H1 (cell line): Measurements from ENCODE around the gene HOXA13. TPM values are rescaled to one million over a fixed set of nuclear protein-coding genes. Genes with fewer than 3 reads are reported as not detected.

Experiments used
- CTCF ChIA-PET: fragments of 300-600 bp; sonication (Branson Sonifier 250); formaldehyde crosslinking; loops from one replicate; lab custom pipeline; 2021; ENCODE audit not compliant: partially characterized antibody; lab: Charles Lee
- POLR2A ChIA-PET: fragments of 300-600 bp; sonication (Branson Sonifier 250); formaldehyde crosslinking; loops from one replicate; lab custom pipeline; 2021; ENCODE audit warnings: inconsistent platforms; ENCODE audit not compliant: partially characterized antibody; lab: Charles Lee
- DNase-seq, 2 experiments: peaks; one replicate each; pipeline versions ENCODE4 v3.0.0 to v3.0.0-alpha.2; 2010 to 2022; ENCODE audit warnings: low spot score in 2 of 2, low read depth in 1 of 2, mixed read lengths in 1 of 2
- FAIRE-seq: peaks from 2 replicates; lab custom pipeline; 2011; peaks lifted over from hg19 to GRCh38; lab: Jason Lieb, UNC
- H2AFZ ChIP-seq: 2 replicates; pipeline ENCODE4 v1.8.1; 2012; ENCODE audit warnings: low read length, inconsistent platforms
- H2AK5ac ChIP-seq: 2 replicates; pipeline ENCODE4 v1.6.1; 2013; ENCODE audit warnings: low read depth, low read length
- H2BK120ac ChIP-seq: replicated peaks from 2 replicates; pipeline ENCODE3; 2013; ENCODE audit warnings: low read depth, low read length, inconsistent platforms
- H2BK12ac ChIP-seq: 2 replicates; pipeline ENCODE4 v1.6.1; 2013; ENCODE audit warnings: low read depth, low read length
- H2BK15ac ChIP-seq: 2 replicates; pipeline ENCODE4 v1.6.1; 2013; ENCODE audit warnings: low read length
- H2BK20ac ChIP-seq: 2 replicates; pipeline ENCODE4 v1.6.1; 2013; ENCODE audit warnings: low read length
- H2BK5ac ChIP-seq: 2 replicates; pipeline ENCODE4 v1.6.1; 2013; ENCODE audit warnings: low read depth, low read length
- H3K14ac ChIP-seq: 2 replicates; pipeline ENCODE4 v1.6.1; 2013; ENCODE audit warnings: inconsistent platforms; ENCODE audit not compliant: insufficient read length
- H3K18ac ChIP-seq: 2 replicates; pipeline ENCODE4 v1.6.1; 2013; ENCODE audit warnings: low read length; ENCODE audit errors: extremely low read depth
- H3K23ac ChIP-seq: 2 replicates; pipeline ENCODE4 v1.6.1; 2013; ENCODE audit warnings: inconsistent platforms; ENCODE audit not compliant: insufficient read length
- H3K23me2 ChIP-seq: 2 replicates; pipeline ENCODE4 v1.6.1; 2013; ENCODE audit warnings: low read depth, low read length
- H3K27ac ChIP-seq: 2 replicates; pipeline ENCODE4 v1.6.1; 2011; ENCODE audit warnings: low read depth, low read length, inconsistent platforms
- H3K27me3 ChIP-seq, 4 experiments: replicated peaks in 1 of 4; 1 replicate in 1 of 4; 2 replicates in 3 of 4; pipeline versions ENCODE4 v1.6.1 to v1.8.1; 2011 to 2013; ENCODE audit warnings: low read length in 3 of 4, mild to moderate bottlenecking in 3 of 4, inconsistent platforms in 2 of 4, mixed read lengths in 2 of 4, moderate library complexity in 1 of 4; ENCODE audit not compliant: control insufficient read depth in 3 of 4, insufficient read depth in 3 of 4; ENCODE audit errors: extremely low read depth in 1 of 4
- H3K36me3 ChIP-seq, 4 experiments: 2 replicates each; pipeline versions ENCODE4 v1.6.1 to v1.8.1; 2011 to 2013; ENCODE audit warnings: mild to moderate bottlenecking in 4 of 4, low read length in 3 of 4, moderate library complexity in 2 of 4, control low read depth in 1 of 4, inconsistent platforms in 1 of 4; ENCODE audit not compliant: insufficient read depth in 4 of 4, control insufficient read depth in 2 of 4
- H3K4ac ChIP-seq: replicated peaks from 2 replicates; pipeline ENCODE3; 2013; ENCODE audit warnings: low read length, low read depth, mixed read lengths, inconsistent platforms; ENCODE audit not compliant: insufficient read length
- H3K4me1 ChIP-seq, 4 experiments: replicated peaks in 1 of 4; 1 replicate in 1 of 4; 2 replicates in 3 of 4; pipeline versions ENCODE4 v1.6.1 to v1.8.1; 2011 to 2013; ENCODE audit warnings: low read length in 3 of 4, inconsistent platforms in 2 of 4, mixed read lengths in 1 of 4; ENCODE audit not compliant: insufficient read depth in 4 of 4, control insufficient read depth in 3 of 4
- H3K4me2 ChIP-seq, 2 experiments: 2 replicates each; pipeline versions ENCODE4 v1.6.1 to v1.8.1; 2011 to 2013; ENCODE audit warnings: low read depth in 2 of 2, low read length in 2 of 2, control low read depth in 1 of 2, inconsistent platforms in 1 of 2, mild to moderate bottlenecking in 1 of 2; ENCODE audit not compliant: insufficient read depth in 1 of 2
- H3K4me3 ChIP-seq, 4 experiments: fragments of 200-600, 300-600 bp in 1 of 4; sonication (generic), shearing (Covaris generic), sonication (Bioruptor Twin) in 1 of 4; 2 replicates each; pipeline versions ENCODE4 v1.5.1 to v1.8.1; 2011 to 2016; ENCODE audit warnings: low read length in 4 of 4, low read depth in 3 of 4, control low read depth in 2 of 4, inconsistent platforms in 2 of 4, mild to moderate bottlenecking in 2 of 4, mixed read lengths in 1 of 4, moderate library complexity in 1 of 4; ENCODE audit not compliant: insufficient read depth in 2 of 4; ENCODE audit errors: extremely low read depth in 1 of 4
- H3K56ac ChIP-seq: replicated peaks from 2 replicates; pipeline ENCODE3; 2013; ENCODE audit warnings: low read depth, mild to moderate bottlenecking, mixed read lengths, low read length, inconsistent platforms; ENCODE audit not compliant: insufficient read length
- H3K79me1 ChIP-seq: 2 replicates; pipeline ENCODE4 v1.6.1; 2013; ENCODE audit warnings: low read depth, low read length, control low read depth
- H3K79me2 ChIP-seq, 2 experiments: 2 replicates each; pipeline versions ENCODE4 v1.6.1 to v1.8.1; 2012 to 2013; ENCODE audit warnings: low read length in 2 of 2, mild to moderate bottlenecking in 2 of 2, inconsistent platforms in 1 of 2; ENCODE audit not compliant: insufficient read depth in 2 of 2, control insufficient read depth in 1 of 2
- H3K9ac ChIP-seq, 4 experiments: replicated peaks in 1 of 4; 1 replicate in 1 of 4; 2 replicates in 3 of 4; pipeline versions ENCODE4 v1.6.1 to v1.8.1; 2011 to 2013; ENCODE audit warnings: low read depth in 3 of 4, low read length in 3 of 4, control low read depth in 2 of 4, mild to moderate bottlenecking in 2 of 4, moderate library complexity in 2 of 4, inconsistent platforms in 1 of 4; ENCODE audit errors: extremely low read depth in 1 of 4
- H3K9me3 ChIP-seq, 2 experiments: 2 replicates each; pipeline versions ENCODE4 v1.6.1 to v1.8.1; 2012 to 2013; ENCODE audit warnings: mild to moderate bottlenecking in 2 of 2, moderate library complexity in 2 of 2, control low read depth in 1 of 2, inconsistent platforms in 1 of 2, low read depth in 1 of 2, low read length in 1 of 2, mixed read lengths in 1 of 2; ENCODE audit not compliant: insufficient read depth in 2 of 2
- H4K20me1 ChIP-seq, 2 experiments: replicated peaks in 1 of 2; 2 replicates each; pipeline versions ENCODE3 to v1.8.1; 2011 to 2013; ENCODE audit warnings: inconsistent platforms in 2 of 2, low read length in 2 of 2, mild to moderate bottlenecking in 1 of 2; ENCODE audit not compliant: insufficient read depth in 2 of 2, control insufficient read depth in 1 of 2
- H4K5ac ChIP-seq: 2 replicates; pipeline ENCODE4 v1.6.1; 2013; ENCODE audit warnings: low read length, low read depth, mixed read lengths, inconsistent platforms; ENCODE audit not compliant: insufficient read length
- H4K8ac ChIP-seq: 2 replicates; pipeline ENCODE4 v1.8.0; 2013; ENCODE audit warnings: mild to moderate bottlenecking, moderate library complexity, low read length, inconsistent platforms; ENCODE audit not compliant: insufficient read depth; ENCODE audit errors: extremely low read depth
- H4K91ac ChIP-seq: replicated peaks from 2 replicates; pipeline ENCODE3; 2013; ENCODE audit warnings: low read length, mixed read lengths, inconsistent platforms; ENCODE audit not compliant: insufficient read length
- ASH2L ChIP-seq: fragments of 200-600, 300-600 bp; sonication (generic); IDR thresholded peaks from one replicate; pipeline ENCODE4 v1.7.1; 2017; ENCODE audit warnings: low read length
- CEBPB ChIP-seq: IDR thresholded peaks from 2 replicates; pipeline ENCODE4 v1.6.1; 2012; ENCODE audit warnings: low read depth, low read length
- CTBP2 ChIP-seq: IDR thresholded peaks from 2 replicates; pipeline ENCODE4 v1.7.0; 2011; ENCODE audit warnings: borderline replicate concordance, mild to moderate bottlenecking, moderate library complexity, mixed read lengths, low read length; ENCODE audit not compliant: insufficient read depth, insufficient read length
- CTCF ChIP-seq, 3 experiments: IDR thresholded peaks; 1 replicate in 2 of 3; 2 replicates in 1 of 3; pipeline versions ENCODE4 v1.5.1 to v1.6.1; 2011; ENCODE audit warnings: low read length in 3 of 3, mild to moderate bottlenecking in 3 of 3, inconsistent platforms in 2 of 3, low read depth in 1 of 3, moderate library complexity in 1 of 3; ENCODE audit not compliant: insufficient read depth in 1 of 3; ENCODE audit errors: control extremely low read depth in 1 of 3
- EZH2 ChIP-seq: fragments of 200-600 bp; sonication (generic); IDR thresholded peaks from 2 replicates; pipeline ENCODE4 v1.7.1; 2012; ENCODE audit warnings: low read depth, mild to moderate bottlenecking, moderate library complexity, low read length, inconsistent platforms; ENCODE audit not compliant: severe bottlenecking
- SIN3A ChIP-seq, 2 experiments: IDR thresholded peaks in 1 of 2; conservative IDR thresholded peaks in 1 of 2; 2 replicates each; pipeline ENCODE4 v1.6.1; 2011 to 2012; ENCODE audit warnings: low read length in 2 of 2, improper control_type of control experiment in 1 of 2, low read depth in 1 of 2, mild to moderate bottlenecking in 1 of 2
- SP1 ChIP-seq: IDR thresholded peaks from 2 replicates; pipeline ENCODE4 v1.6.1; 2011; ENCODE audit warnings: low read depth, low read length
- SUZ12 ChIP-seq: fragments of 200-600 bp; sonication (generic); IDR thresholded peaks from 2 replicates; pipeline ENCODE4 v1.6.1; 2012; ENCODE audit warnings: mild to moderate bottlenecking, inconsistent platforms, low read length, moderate library complexity, mixed read lengths
- YY1 ChIP-seq: IDR thresholded peaks from 2 replicates; pipeline ENCODE4 v1.6.1; 2011; ENCODE audit warnings: low read depth, mild to moderate bottlenecking, low read length
- WGBS, 2 experiments: shearing (Covaris generic) in 1 of 2; methylation state at CpG; one replicate each; pipeline versions ENCODE4 v1.1.6 to v1.1.7; 2013 to 2015; ENCODE audit warnings: low lambda C conversion rate in 2 of 2, mixed read lengths in 2 of 2, inconsistent platforms in 1 of 2, low coverage in 1 of 2, missing lambda C conversion rate in 1 of 2; ENCODE audit not compliant: insufficient replicate concordance in 2 of 2, insufficient coverage in 1 of 2, insufficient read length in 1 of 2; ENCODE audit errors: extremely low coverage in 1 of 2, missing lambda C conversion rate in 1 of 2; 5-methylcytosine and 5-hydroxymethylcytosine counted together
- polyA plus RNA-seq, 7 experiments: library from polyadenylated mRNA; depleted of rRNA in 3 of 7; stranded (reverse) in 5 of 7; unstranded in 2 of 7; fragments of >200 nt in 5 of 7; fragments of 200-250 nt in 2 of 7; gene quantifications; 1 replicate in 5 of 7; 2 replicates in 1 of 7; 4 replicates in 1 of 7; pipeline versions ENCODE4 v1.2.1 to v1.2.3, GENCODE V29; 2011 to 2013; ENCODE audit warnings: missing spikeins in 2 of 7, mixed read lengths in 2 of 7
- total RNA-seq: library from RNA; stranded (reverse); fragmentation: NEBNext Ultra II Directional; extraction: Animal tissue kit (Norgen Biotek cat#: 25700); gene quantifications from 2 replicates; pipeline ENCODE4 v1.2.1, GENCODE V29; 2021

Gene HOXA13
- total and polyA plus RNA-seq, 2 of the 8 experiments (the other 6 are each of a cell fraction or from before 2014, with no cell fraction given) = not detected

GRCh38 chr7:27248911-27249723 lies 49.2 kb upstream of the HOXA13 start:
- H2BK120ac ChIP-seq = no peak overlapping the region
- no peak overlapping the region for H2BK12ac ChIP-seq
- H3K36me3 ChIP-seq = peaks cover 0 to 20% (median 0%) of the 10 kb centered on the region in 4 experiments; a peak in 1 of 8 replicates
- H3K4me3 ChIP-seq = no peak overlapping the region
- ChIA-PET CTCF (interaction anchor here (0.6 to 2.7 kb wide), 11 partner anchors 9 to 776 kb away, joined by 3 to 14 read pairs (median 4); partner anchors contain the start of gene HOXA3), POLR2A (interaction anchor here (0.6 to 0.7 kb wide), 2 partner anchors 316 to 337 kb away, joined by 3 read pairs; no protein-coding TSS in a partner anchor)
- WGBS, 2 experiments = 20% methylated on average over 23 of the region's 23 CpGs; no CpG with 5 or more reads in 1 of the 2 experiments
- no peak overlapping the region for H3K23ac ChIP-seq
- H3K14ac ChIP-seq = no peak overlapping the region
- no peak overlapping the region for H3K9ac ChIP-seq
- H3K18ac ChIP-seq = no peak overlapping the region
- H3K4me2 ChIP-seq = no peak overlapping the region
- FAIRE-seq (no peak), DNase-seq (no peak)
- no peaks in the 10 kb centered on the region for H3K79me2 ChIP-seq
- H2BK5ac ChIP-seq = no peak overlapping the region
- H2AK5ac ChIP-seq = no peak overlapping the region
- H4K91ac ChIP-seq = no peak overlapping the region
- no peak overlapping the region for H4K8ac ChIP-seq
- no peak overlapping the region for H3K56ac ChIP-seq
- no peak overlapping the region for H3K27ac ChIP-seq
- no peak overlapping the region for H3K4ac ChIP-seq
- peaks cover 0 to 30% (median 14%) of the 10 kb centered on the region in 4 experiments; a peak in 6 of 7 replicates for H3K4me1 ChIP-seq
- H2AFZ ChIP-seq = no peak overlapping the region
- H4K20me1 ChIP-seq = peaks cover 27 to 43% of the 10 kb centered on the region in 2 experiments
- H3K23me2 ChIP-seq = peaks cover 2% of the 10 kb centered on the region; the same call in 1 of the 2 replicates
- H4K5ac ChIP-seq = no peak overlapping the region
- H2BK20ac ChIP-seq = no peak overlapping the region
- H3K9me3 ChIP-seq = no peaks in the 10 kb centered on the region
- H2BK15ac ChIP-seq = no peak overlapping the region
- H3K27me3 ChIP-seq = peaks cover 99 to 100% (median 100%) of the 10 kb centered on the region in 4 experiments
- H3K79me1 ChIP-seq = no peaks in the 10 kb centered on the region
- TF ChIP-seq SIN3A (conservative IDR thresholded peaks at IDR 0.05 in 1 of 2, IDR thresholded peaks at IDR 0.05 in 1 of 2; ENCODE audit: low read depth in 1 of 2, low read length in 2 of 2) (no peak), SUZ12 (peak; percentile 91), YY1 (no peak), CTBP2 (no peak), EZH2 (peak; percentile 92), CEBPB (no peak), ASH2L (no peak), SP1 (no peak), CTCF (IDR thresholded peaks at IDR 0.05; ENCODE audit: control extremely low read depth in 1 of 3, insufficient read depth in 1 of 3, low read depth in 1 of 3, low read length in 3 of 3) (no peak)
